ENCODE data around the gene C10orf95. TPM values are rescaled to one million over a fixed set of nuclear protein-coding genes. Genes with fewer than 3 reads are reported as not detected.
A peak's percentile ranks its signal among the peaks of the same experiment; 100 is the strongest.

Gene C10orf95
- total and polyA plus RNA-seq, 2 of the 13 experiments (the other 11 are each of a cell fraction or from before 2014, with no cell fraction given): 0.05 to 0.07 TPM

DNA sequence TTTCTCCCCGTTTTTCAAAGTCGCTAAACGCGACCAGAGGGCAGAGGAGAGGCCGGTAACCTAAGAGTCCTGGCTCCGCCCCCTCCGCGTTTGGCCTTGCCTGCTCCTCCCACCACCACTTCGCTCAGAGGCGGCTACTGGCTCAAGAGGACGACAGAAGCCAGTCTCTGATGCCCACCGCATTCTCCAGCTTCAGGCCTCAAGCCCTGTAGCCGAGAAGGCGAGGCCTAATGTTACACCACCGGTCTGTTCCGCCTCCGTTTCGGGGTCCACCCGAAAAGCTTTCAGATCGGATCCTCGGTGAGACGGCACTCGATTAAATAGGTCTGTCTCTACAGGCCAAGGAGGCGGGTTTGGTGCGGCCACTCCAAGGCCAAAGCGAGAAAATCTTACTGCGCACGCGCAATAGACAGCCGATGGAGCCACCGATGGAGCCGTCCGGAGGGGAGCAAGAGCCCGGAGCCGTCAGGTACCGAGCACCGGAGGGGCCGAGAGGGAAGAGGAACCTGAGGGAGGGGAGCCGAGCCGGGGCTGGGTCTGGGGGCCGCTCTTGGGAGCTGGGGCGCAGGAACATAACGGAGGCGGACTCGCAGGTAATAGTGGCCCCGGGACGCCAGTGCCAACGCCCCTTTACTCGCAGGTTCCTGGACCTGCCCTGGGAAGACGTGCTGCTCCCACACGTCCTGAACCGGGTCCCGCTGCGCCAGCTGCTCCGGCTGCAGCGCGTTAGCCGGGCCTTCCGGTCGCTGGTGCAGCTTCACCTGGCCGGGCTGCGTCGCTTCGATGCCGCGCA lies 30.4 kb downstream of the C10orf95 start, which contains the start of gene FBXL15 (continued):
- TF ChIP-seq, protein P1, sequence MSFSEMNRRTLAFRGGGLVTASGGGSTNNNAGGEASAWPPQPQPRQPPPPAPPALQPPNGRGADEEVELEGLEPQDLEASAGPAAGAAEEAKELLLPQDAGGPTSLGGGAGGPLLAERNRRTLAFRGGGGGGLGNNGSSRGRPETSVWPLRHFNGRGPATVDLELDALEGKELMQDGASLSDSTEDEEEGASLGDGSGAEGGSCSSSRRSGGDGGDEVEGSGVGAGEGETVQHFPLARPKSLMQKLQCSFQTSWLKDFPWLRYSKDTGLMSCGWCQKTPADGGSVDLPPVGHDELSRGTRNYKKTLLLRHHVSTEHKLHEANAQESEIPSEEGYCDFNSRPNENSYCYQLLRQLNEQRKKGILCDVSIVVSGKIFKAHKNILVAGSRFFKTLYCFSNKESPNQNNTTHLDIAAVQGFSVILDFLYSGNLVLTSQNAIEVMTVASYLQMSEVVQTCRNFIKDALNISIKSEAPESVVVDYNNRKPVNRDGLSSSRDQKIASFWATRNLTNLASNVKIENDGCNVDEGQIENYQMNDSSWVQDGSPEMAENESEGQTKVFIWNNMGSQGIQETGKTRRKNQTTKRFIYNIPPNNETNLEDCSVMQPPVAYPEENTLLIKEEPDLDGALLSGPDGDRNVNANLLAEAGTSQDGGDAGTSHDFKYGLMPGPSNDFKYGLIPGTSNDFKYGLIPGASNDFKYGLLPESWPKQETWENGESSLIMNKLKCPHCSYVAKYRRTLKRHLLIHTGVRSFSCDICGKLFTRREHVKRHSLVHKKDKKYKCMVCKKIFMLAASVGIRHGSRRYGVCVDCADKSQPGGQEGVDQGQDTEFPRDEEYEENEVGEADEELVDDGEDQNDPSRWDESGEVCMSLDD (CRISPR knock-in tag; IDR thresholded peaks at IDR 0.05; ENCODE audit: borderline replicate concordance): peak; percentile 69
- 0 out of 2 replicates have a peak, but pooled peaks have one; percentile 42 for TF ChIP-seq GATA4 (IDR thresholded peaks at IDR 0.05; ENCODE audit: borderline replicate concordance, low read depth)
- TF ChIP-seq GATAD1 (CRISPR knock-in tag; IDR thresholded peaks at IDR 0.05): peak; percentile 98
- TF ChIP-seq, protein P2, sequence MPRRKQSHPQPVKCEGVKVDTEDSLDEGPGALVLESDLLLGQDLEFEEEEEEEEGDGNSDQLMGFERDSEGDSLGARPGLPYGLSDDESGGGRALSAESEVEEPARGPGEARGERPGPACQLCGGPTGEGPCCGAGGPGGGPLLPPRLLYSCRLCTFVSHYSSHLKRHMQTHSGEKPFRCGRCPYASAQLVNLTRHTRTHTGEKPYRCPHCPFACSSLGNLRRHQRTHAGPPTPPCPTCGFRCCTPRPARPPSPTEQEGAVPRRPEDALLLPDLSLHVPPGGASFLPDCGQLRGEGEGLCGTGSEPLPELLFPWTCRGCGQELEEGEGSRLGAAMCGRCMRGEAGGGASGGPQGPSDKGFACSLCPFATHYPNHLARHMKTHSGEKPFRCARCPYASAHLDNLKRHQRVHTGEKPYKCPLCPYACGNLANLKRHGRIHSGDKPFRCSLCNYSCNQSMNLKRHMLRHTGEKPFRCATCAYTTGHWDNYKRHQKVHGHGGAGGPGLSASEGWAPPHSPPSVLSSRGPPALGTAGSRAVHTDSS (CRISPR knock-in tag; conservative IDR thresholded peaks at IDR 0.05): no peak
- TF ChIP-seq, protein P3, sequence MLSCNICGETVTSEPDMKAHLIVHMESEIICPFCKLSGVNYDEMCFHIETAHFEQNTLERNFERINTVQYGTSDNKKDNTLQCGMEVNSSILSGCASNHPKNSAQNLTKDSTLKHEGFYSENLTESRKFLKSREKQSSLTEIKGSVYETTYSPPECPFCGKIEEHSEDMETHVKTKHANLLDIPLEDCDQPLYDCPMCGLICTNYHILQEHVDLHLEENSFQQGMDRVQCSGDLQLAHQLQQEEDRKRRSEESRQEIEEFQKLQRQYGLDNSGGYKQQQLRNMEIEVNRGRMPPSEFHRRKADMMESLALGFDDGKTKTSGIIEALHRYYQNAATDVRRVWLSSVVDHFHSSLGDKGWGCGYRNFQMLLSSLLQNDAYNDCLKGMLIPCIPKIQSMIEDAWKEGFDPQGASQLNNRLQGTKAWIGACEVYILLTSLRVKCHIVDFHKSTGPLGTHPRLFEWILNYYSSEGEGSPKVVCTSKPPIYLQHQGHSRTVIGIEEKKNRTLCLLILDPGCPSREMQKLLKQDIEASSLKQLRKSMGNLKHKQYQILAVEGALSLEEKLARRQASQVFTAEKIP (CRISPR knock-in tag; IDR thresholded peaks at IDR 0.05; ENCODE audit: borderline replicate concordance): no peak
- TF ChIP-seq U2AF2 (IDR thresholded peaks at IDR 0.05; ENCODE audit: low read depth, low read length): no peak
- 0 out of 2 replicates have a peak, but pooled peaks have one; percentile 46 for TF ChIP-seq ZFP1 (CRISPR knock-in tag; IDR thresholded peaks at IDR 0.05)
- TF ChIP-seq, protein P4, sequence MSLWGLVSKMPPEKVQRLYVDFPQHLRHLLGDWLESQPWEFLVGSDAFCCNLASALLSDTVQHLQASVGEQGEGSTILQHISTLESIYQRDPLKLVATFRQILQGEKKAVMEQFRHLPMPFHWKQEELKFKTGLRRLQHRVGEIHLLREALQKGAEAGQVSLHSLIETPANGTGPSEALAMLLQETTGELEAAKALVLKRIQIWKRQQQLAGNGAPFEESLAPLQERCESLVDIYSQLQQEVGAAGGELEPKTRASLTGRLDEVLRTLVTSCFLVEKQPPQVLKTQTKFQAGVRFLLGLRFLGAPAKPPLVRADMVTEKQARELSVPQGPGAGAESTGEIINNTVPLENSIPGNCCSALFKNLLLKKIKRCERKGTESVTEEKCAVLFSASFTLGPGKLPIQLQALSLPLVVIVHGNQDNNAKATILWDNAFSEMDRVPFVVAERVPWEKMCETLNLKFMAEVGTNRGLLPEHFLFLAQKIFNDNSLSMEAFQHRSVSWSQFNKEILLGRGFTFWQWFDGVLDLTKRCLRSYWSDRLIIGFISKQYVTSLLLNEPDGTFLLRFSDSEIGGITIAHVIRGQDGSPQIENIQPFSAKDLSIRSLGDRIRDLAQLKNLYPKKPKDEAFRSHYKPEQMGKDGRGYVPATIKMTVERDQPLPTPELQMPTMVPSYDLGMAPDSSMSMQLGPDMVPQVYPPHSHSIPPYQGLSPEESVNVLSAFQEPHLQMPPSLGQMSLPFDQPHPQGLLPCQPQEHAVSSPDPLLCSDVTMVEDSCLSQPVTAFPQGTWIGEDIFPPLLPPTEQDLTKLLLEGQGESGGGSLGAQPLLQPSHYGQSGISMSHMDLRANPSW (CRISPR knock-in tag; IDR thresholded peaks at IDR 0.05; ENCODE audit: borderline replicate concordance): no peak
- peak; percentile 6; the same call in 1 of the 2 replicates for TF ChIP-seq ZNF12 (CRISPR knock-in tag; IDR thresholded peaks at IDR 0.05)
- no peak for TF ChIP-seq XBP1 (CRISPR knock-in tag; IDR thresholded peaks at IDR 0.05)
- TF ChIP-seq HNRNPK (IDR thresholded peaks at IDR 0.05; ENCODE audit: low read depth, low read length, poor library complexity, severe bottlenecking): peak; percentile 57
- TF ChIP-seq ZMYM4 (CRISPR knock-in tag; IDR thresholded peaks at IDR 0.05): peak; percentile 79
- no peak for TF ChIP-seq CHCHD3 (CRISPR knock-in tag; IDR thresholded peaks at IDR 0.05)
- TF ChIP-seq, protein P5, sequence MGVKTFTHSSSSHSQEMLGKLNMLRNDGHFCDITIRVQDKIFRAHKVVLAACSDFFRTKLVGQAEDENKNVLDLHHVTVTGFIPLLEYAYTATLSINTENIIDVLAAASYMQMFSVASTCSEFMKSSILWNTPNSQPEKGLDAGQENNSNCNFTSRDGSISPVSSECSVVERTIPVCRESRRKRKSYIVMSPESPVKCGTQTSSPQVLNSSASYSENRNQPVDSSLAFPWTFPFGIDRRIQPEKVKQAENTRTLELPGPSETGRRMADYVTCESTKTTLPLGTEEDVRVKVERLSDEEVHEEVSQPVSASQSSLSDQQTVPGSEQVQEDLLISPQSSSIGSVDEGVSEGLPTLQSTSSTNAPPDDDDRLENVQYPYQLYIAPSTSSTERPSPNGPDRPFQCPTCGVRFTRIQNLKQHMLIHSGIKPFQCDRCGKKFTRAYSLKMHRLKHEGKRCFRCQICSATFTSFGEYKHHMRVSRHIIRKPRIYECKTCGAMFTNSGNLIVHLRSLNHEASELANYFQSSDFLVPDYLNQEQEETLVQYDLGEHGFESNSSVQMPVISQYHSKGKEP (CRISPR knock-in tag; IDR thresholded peaks at IDR 0.05): peak; percentile 82; the same call in 1 of the 2 replicates
- TF ChIP-seq, protein P6, sequence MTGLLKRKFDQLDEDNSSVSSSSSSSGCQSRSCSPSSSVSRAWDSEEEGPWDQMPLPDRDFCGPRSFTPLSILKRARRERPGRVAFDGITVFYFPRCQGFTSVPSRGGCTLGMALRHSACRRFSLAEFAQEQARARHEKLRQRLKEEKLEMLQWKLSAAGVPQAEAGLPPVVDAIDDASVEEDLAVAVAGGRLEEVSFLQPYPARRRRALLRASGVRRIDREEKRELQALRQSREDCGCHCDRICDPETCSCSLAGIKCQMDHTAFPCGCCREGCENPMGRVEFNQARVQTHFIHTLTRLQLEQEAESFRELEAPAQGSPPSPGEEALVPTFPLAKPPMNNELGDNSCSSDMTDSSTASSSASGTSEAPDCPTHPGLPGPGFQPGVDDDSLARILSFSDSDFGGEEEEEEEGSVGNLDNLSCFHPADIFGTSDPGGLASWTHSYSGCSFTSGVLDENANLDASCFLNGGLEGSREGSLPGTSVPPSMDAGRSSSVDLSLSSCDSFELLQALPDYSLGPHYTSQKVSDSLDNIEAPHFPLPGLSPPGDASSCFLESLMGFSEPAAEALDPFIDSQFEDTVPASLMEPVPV (CRISPR knock-in tag; IDR thresholded peaks at IDR 0.05): 0 out of 2 replicates have a peak, but pooled peaks have one; percentile 59
- TF ChIP-seq ARNTL (CRISPR knock-in tag; IDR thresholded peaks at IDR 0.05): peak; percentile 65
